GM21423 (cell line): Measurements from ENCODE around the gene MPHOSPH9.

ENCODE experiments used
- ATAC-seq: cut with Tn5 transposase; IDR thresholded peaks from one replicate; pipeline ENCODE4 v1.9.1; 2021; ENCODE audit warnings: mild to moderate bottlenecking, moderate library complexity; ENCODE audit not compliant: unreplicated experiment

The MPHOSPH9 gene

GRCh38 chr12:123104809-123105208 lies 128.1 kb downstream of the MPHOSPH9 start:
- no peak for ATAC-seq
